AG08395 (cell line): ENCODE results near the gene LTBP2.

ENCODE experiments used
- DNase-seq: peaks from one replicate; pipeline ENCODE4 v3.0.0; 2012; ENCODE audit warnings: mixed read lengths, low spot score

Gene LTBP2

DNA sequence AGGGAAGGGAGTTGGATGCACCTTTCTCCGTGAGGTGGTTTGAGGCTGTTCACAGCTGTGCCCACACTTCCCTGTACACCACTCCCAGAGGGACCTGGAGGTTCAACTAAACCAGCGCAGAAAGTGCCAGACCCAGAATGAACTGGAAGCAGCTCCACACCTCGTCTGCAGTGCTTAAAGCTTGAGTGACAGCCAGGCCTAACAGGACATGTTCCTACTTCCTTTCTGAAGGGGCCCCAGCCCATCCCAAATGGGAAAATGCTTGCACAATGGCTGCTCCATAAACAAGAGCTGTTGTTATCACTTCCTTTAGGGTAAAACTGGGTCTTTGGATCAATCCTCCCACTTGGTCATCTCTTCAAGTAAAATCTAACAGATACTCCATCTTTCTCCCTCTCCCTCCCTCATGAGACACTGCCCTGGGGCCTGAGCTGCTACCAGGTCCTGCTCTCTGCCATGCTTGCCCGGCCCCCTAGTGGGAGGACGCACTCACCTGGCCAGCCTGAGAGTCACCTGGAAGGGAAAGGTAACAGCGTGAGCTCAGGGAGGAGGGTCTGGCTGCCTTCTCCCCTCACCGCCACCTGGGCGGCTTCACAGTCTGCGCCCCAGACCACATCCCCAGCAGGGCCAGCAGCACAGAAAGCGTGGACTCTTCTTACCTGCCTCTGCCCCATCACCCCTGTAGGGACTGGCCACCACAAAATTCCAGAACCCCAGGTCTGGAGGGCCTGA, 85.0 kb downstream of the LTBP2 start:
- DNase-seq, result no peak

DNA sequence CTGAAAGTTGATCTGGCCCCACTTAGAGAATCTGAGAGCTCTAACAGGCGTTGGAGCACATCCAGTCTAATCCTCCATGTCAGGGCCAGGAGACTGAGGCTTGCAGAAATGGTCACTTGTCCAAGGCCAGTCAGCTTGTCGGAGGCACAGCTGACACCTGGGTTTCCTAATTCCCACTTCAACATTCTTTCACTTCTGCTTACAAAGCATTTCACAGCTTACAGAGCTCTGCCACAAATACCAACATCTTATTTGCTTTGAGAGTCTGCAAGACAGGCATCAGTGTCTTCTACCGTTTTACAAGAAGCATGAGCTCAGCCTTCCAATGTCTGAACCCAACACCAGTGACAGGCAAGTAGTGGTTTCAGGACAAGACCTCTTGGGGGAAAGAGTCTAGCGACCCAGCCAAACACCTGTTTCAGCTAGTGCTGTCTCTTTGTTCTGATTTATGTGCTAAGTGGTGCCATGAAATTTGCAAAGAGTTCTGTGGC, 86.6 kb downstream of the LTBP2 start:
- no peak for DNase-seq

DNA sequence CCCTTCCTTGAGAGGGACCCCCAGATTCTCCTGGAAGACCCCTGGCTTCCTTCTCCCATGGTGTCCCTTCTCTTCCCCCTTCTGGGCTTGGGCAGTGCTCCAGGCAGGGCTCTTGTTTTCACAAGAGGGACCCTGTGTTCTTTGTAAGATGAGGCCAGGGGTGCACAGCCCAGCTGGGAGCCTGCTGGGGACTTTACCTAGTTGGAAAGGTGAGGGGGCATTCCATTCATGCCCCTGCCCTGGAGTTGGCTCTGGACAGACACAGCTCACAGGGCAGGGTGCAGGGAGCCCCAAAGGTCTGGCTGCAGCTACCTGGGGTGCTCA, 87.3 kb downstream of the LTBP2 start:
- DNase-seq, result no peak

DNA sequence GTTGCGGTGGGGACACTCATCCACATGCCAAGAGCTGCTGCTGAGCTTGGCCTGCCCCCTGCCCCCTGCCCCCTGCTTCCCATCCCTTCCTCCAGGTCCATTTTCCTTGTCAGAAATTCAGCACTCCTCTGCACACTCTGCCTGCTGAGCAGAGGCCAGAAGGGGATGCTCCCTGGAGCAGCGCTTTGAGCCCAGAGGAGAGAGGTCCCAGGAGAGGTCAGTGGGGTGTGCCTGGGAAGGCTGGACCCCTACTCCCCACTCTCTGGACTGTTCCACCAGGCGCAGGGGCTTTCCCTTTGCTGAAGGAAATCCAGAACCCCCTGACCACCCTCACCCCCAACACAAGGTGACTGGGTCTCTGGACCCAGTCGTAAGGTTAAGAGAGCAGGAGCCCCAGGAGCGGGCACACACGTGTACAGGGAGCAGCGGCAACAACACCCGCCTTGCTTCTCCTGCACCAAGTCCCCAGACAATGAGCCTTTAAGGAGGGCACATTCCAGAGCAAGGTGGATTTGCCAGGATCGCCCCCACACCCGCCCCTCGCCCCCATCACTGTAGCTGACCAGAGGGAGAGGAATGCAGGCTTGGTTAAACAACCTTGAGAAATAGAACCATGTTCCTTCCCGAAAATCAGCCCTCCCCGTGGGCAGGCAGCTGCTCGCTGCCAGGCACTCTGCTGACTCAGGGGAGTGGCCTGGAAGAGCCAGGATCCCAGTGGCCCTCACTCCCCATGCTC, 87.8 kb downstream of the LTBP2 start:
- no peak for DNase-seq

DNA sequence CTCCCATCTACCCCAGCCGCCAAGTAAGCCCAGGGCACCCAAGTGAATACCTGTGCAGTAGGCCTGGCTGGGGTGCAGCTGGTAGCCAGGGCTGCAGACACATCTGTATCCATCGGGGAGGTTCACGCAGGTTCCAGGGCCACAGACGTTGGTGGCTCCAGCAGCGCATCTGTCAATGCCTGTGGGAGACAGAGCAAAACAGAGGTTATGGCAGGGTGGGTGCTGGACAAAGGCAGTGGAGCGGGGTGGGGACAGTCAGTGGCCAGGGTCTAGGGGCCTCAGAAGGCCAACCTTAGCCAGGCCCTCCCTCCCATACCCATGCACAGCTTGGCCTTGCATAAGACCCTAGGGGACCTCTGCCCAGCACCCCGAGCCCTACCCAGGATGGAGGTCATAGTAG, 89.3 kb downstream of the LTBP2 start:
- no peak for DNase-seq

DNA sequence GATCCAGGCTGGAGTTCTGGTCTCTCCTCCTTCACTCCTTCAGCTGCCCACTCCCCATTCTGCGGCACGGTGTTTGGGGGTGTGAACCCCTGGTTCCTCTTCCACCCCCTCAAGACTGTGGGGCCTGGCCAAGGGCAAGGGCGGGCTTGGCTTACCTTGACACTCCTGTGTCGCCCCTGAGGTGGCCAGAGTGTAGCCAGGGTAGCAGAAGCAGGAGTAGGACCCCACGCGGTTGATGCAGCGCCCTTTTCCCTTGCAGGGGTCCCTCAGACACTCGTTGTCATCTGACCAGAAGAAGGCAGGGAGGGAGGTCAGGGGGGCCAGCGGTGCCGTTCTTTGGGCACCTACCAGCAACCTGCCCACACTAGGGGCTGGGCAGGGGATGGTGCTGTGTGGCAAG, 90.3 kb downstream of the LTBP2 start:
- no peak for DNase-seq

DNA sequence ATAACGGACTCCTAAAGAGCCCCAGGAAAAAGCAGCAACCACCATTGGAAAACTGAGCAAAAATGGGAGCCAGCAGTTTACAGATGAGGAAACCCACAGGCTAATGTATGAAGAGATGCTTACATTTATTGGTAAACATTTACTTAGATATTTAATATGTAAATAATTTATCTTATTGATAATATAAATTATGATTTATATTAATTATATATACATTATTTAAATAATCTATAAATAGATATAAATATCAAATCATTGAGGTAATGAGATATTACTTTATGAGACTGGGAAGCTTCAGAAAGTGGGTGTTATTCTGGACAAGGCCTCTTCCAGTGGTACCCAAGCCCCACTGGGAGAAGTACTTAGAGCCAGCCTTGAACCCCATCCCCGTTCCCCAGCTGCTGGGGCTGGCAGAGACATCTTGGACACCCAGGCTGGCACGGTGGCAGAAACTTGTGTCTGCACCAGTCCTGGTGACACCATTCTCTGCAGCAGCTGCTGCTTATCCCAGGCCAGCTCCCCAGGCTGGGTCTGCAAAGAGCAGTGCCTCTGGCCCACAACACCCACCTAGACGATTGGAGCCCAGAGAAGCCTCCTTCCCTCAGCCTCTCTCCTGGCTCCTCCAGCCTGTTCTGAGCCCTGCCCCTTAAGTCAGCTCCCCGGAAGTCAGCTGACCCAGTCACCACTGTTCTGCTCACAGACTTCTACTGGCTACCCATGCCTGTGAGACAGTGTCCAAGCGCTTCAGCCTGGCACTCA, 92.5 kb downstream of the LTBP2 start:
- DNase-seq, result no peak

DNA sequence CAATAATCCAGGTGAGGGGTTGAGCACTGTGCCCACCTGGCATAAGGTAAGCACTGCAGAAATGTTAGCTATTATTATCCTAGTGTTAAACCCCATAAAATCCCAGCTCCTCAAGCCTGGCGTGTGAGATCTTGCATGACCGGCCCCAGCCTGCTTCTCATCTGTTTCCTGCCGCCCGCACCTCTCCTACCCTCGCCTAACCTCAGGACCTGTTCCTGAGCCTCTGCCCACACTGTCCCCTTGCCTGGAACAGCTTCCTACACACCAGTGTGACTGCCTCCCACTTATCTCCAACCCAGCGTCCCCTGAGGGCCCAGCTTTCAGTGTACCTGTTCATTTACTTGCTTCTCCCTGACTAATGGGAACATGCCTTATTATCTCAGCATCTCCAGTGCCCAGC, 93.8 kb downstream of the LTBP2 start:
- DNase-seq, result no peak

DNA sequence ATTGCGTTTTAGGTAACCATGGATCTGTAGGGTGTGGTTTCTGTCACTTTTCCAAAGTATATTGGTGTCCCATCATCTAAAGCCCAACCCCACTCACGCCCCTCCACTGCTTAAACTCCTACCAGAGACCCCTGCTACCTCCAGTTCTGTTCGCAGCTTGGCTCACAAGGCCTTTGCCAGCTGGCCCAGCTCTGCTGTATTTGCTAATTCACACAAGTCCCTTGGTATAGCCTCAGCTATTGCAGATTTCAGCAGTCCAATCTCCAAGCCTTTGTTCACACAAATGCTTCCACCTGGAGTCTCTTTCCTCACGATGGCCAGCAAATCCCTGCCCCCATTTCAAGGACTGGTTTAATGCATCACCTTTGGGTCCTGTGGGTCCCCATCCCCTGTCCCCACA, 94.3 kb downstream of the LTBP2 start:
- no peak for DNase-seq

DNA sequence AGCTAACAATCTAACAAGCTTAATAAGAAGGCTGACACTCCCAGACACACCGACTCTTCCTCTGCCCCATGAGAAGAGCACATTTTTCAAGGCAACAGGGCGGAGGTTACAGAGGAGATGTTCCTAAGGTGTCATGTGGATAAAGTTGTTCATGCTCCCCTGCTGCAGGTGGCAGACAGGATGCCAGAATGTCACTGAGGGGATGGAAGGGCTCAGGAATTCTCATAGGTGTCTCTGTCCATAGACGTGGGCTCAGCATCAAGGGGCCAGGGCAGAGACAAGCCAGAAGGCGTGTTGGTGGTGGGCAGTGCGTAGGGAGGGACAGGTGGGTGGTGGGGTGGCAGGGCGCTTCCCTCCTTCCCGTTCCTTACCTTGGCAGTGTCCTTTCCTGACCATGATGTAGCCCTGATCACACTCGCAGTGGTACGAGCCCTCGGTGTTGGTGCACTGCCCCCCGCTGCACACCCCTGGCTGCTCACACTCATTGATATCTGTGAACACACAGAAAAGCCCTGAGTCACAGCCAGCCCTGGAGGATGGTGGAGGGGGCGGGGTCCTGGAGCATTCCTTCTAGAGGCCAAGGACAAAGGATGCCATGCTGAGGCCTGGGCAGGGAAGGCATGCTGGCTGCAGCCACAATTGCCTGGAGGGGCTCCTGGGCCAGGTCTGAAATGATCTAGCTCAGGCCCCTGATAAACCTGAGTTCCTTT, 95.4 kb downstream of the LTBP2 start:
- peak; percentile 65 for DNase-seq

DNA sequence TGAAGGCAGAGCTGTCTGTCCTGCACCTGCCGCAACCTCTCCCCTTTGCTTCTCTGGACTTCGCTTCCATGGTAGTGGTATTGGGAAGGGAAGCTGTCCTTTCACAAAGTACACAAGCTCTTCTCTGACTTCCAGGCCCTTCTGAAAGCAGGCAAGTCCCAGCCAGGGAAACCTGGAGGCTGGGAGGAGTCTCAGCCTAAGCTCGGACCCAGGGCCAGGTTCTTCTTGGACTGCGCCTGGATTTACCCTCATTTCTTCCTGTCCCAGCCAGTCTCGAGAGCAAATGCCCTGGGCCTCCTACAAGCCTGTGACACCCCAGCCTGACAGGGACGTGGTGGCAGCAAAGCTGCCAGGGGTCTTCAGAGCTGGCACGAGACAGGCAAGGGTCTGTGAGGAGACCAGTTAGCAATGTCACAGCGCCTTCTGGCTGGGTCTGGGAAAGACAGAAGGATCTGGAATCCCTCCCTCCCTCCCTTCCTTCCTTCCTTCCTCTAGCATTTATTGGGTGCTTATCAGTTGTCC, 96.1 kb downstream of the LTBP2 start:
- DNase-seq, result no peak

DNA sequence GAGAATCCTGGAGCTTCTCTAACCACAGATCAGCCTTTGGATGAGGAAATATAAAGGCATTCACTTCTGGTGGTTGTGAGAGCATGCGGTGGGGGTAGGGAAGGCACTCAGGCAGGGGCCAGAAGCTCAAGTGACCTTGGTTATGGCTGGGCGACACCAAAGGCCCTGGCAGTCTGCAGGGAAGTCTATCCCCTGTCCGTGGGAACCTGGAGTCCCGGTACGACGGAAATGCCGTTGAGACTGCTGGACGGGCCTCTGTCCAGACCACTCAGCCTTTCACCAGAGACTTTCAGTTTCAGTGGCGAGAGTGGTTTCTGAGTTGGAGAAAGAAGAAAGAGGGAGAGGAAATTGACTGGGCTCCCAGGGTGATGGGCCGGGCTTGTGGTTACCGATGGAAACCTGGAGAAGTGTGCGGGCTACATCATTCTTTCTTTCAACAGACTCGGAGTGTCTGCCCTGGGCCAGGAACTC, 97.5 kb downstream of the LTBP2 start:
- peak; percentile 81 for DNase-seq

DNA sequence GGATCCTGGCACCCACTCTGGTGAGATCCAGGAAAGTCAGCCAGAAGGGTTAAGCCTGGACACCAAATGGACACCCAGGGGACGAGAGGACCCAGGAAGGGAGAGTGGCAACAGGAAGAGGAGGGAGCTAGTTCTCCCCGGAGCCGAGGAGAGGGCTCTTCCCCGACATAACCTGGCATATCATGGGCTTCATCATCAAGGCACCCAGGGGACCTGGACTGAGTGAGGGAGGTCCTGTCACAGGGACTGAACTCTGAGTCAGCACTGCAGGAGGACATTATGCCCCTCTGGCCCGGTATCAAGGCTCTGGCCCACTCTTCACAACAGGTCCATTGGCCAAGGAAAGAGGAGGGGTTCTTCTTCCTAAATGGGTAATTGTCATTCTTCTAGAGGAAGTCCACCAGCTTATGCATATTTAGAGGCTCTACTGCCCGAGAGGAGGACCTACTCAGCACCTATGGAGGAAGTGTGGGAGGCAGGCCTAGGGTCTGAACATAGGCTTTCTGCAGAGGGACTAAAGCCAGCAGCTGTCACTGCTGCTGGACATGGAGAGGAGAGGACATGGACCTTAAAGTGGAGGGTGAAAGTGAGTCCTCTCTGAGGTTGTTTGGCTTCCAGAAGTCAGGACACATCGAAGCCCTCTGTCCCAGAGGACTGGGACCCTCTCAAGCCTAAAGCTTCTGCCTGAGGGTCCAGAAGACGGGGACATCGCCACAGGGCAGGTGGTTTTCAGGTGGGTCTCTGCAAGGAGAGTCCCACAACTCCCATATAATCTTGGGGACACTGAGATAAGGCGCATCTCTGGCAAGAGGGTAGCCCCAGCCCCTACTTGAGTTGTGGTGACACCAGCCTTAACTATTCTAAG, 99.8 kb downstream of the LTBP2 start:
- DNase-seq, result no peak

DNA sequence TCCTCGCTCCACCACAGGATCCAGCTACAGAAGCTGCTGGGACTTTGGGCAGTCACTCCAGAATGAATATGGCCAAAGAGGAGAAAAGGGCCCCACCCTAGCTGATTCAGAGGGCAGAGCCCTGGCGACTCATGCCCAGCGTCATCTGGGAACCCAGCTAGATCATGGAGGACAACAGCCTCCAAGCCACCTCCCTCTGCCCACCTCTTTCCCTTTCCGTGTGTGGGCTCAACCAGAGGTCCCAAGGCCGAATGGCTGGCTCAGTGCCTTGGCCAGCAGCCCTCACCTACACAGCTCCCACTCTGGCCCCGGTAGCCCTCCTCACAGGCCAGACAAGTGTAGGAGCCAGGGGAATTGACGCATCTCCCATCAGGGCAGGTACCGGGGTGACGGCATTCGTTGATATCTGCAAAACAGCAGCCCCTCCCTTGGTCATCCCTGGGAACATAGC, 101.1 kb downstream of the LTBP2 start:
- peak; percentile 78 for DNase-seq

DNA sequence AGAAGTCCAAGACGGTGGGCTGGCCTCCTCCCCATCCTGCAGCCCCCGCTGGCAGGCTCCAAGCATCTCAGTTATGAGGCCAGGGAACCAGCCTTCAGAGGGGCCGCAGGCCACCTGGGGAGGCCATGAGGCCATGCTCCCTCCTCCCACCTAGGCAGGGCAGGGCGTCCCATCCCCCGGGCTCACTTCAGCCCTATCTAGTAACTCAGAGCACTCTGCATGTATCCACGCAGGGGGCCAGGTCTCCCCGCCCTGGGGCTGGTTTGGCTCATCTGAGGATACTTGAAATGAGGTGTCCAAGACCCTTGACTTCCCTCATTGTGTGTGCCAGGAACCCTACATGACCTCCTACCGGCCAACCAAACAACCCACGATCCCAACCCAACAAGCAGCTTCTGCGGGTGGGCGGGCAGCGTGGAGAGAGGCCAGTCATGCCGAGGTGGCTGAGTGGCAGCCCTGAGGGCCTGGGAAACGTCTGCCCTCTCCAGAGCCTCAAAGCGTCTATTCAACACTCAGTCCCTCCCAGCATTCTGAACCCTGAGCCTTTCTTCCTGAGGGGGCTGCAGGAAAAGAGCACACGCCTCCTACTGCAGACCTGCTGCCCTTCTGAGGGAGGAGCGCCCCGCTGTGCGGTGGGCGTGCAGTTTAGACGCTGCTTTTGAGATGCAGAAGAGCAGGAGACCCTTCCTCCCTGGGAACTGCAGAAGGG, 101.7 kb downstream of the LTBP2 start:
- no peak for DNase-seq

DNA sequence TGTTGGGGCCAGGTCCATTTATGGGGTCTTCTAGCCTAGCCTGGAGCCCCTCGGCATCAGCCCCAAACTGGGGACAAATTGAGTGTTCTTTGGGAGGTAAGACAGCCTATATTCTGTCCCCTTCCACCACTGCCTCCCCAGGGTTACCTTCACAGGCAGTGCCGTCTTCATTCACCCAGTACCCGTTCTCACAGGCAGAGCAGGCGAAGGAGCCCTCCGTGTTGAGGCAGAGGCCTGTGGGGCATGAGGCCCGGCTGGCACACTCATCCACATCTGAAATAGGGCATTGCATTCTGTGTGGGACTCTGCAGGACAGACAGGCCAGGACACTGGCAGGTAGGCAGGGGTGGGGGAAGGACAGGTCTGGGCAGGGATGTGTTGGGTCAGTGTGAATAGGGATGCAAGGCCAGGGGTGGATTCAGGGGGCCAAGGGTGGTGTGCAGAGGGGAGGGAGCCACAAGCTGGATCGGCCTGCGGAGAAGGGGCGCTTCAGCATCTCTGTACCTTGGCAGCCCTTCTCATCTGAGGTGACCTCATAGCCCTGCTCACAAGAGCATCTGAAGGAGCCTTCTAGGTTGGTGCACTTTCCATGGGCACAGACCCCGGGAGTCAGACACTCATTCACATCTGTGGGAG, 102.3 kb downstream of the LTBP2 start:
- DNase-seq, result no peak

DNA sequence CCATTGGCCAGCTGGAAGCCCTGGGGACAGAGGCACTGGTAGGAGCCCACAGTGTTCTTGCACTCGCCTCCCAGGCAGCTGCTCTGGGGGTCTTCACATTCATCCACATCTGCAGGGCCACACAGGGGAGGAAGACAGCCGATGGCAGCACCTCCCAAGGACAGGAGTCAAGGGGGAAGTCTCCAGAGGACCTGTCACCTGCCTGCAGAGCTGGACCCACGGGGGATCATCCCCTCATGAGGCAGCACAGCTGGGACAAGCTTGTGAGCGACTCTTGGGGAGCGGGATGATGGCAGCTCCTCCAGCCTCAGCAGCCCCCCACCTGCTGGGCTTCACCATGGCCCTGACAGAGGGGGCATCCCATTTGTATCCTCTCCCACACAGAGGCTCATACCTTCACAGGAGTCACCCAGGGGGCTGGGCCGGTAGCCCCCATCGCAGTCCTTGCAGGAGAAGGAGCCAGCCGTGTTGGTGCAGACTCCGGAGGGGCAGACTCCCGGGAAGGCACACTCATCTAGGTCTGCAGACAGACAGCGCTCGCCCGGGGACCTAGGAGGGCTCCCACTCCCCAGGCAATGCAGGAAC, 103.1 kb downstream of the LTBP2 start:
- no peak for DNase-seq

DNA sequence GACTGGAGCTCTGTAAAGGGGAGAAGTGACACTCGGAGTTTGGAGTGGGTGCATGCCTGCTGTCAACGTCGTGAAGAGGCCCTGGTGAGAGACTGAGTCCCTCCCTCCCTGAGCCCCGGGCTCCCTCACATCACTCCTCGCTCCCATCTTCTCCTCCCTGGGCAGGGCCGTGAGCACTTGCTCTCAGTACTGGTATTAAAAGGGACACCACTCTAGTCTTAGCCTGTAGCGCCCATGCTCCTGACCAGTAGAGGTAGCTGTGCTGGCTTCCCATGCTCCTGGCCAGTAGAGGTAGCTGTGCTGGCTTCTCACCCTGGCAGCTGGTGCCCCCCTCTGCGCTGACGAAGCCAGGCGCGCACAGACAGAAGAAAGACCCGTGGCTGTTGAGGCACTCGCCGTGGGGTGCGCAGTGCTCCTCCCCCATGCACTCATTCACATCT, 103.7 kb downstream of the LTBP2 start:
- DNase-seq, result no peak

DNA sequence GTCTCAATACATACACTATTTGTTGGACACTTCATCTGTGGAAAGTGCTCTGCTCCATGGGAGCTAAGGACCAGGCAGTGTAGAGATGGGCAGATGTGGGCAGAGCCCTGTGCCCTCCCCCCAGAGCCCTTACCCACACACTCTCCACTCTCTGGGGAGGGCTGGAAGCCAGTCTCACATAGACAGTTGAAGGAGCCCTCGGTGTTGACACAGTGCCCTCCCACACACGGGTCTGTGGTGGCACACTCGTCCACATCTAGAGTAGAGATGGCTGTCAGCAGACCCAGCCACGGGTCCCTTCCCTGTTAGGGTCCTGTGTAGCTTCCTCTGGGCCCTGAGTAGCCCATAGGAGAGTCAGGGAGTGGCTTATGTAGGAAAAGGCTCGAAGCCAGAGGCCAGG, 104.2 kb downstream of the LTBP2 start:
- no peak for DNase-seq
